K562 (cell line): ENCODE results near the gene EPB41L4B. TPM values are rescaled to one million over a fixed set of nuclear protein-coding genes. Genes with fewer than 3 reads are reported as not detected.

Experiments used
- ARHGAP35 ChIP-seq: fragments of 450-650 bp; IDR thresholded peaks from 2 replicates; pipeline ENCODE4 v1.6.1; 2018; ENCODE audit not compliant: partially characterized antibody
- CBFA2T3 ChIP-seq: fragments of 450-650 bp; IDR thresholded peaks from 2 replicates; pipeline ENCODE4 v1.6.1; 2017
- CBX5 ChIP-seq: IDR thresholded peaks from 2 replicates; pipeline ENCODE4 v1.6.1; 2014; ENCODE audit warnings: low read depth, borderline replicate concordance
- HINFP ChIP-seq: fragments of 450-650 bp; conservative IDR thresholded peaks from 2 replicates; pipeline ENCODE4 v1.6.1; 2016; ENCODE audit warnings: missing genetic modification characterization, low read depth, mild to moderate bottlenecking, control low read depth, missing compliant biosample characterization
- NFE2 ChIP-seq: IDR thresholded peaks from 2 replicates; pipeline ENCODE4 v1.6.1; 2014; ENCODE audit warnings: antibody characterized with exemption, low read depth
- PTBP1 ChIP-seq: fragments of 200-400 bp; formaldehyde crosslinking; IDR thresholded peaks from 2 replicates; pipeline ENCODE4 v1.6.1; 2017; ENCODE audit warnings: low read depth, low read length
- TFAP4 ChIP-seq: sonication (generic); formaldehyde crosslinking; IDR thresholded peaks from 2 replicates; pipeline ENCODE4 v1.8.0; 2022; ENCODE audit warnings: missing genetic modification reagents, mild to moderate bottlenecking, moderate library complexity, borderline replicate concordance
- ZFPM2 ChIP-seq: fragments of 250-450 bp; sonication (Bioruptor Pico); IDR thresholded peaks from 2 replicates; pipeline ENCODE4 v1.5.1; 2022; ENCODE audit warnings: mild to moderate bottlenecking
- ZKSCAN3 ChIP-seq: fragments of 250-450 bp; sonication (Bioruptor Pico); IDR thresholded peaks from 2 replicates; pipeline ENCODE4 v1.4.0; 2020
- ZNF197 ChIP-seq: fragments of 200-800 bp; sonication (Bioruptor generic); IDR thresholded peaks from 2 replicates; pipeline ENCODE4 v1.6.1; 2016; ENCODE audit warnings: low read depth, missing genetic modification characterization, missing compliant biosample characterization
- ZNF740 ChIP-seq, 3 experiments: fragments of 200-800 bp in 1 of 3; sonication (Bioruptor generic) in 1 of 3; sonication (generic) in 1 of 3; formaldehyde crosslinking in 1 of 3; IDR thresholded peaks; 2 replicates each; pipeline versions ENCODE4 v1.6.1 to v1.8.0; 2016 to 2022; ENCODE audit warnings: mild to moderate bottlenecking in 2 of 3, missing compliant biosample characterization in 2 of 3, missing genetic modification characterization in 2 of 3, missing genetic modification reagents in 1 of 3
- polyA plus RNA-seq, 8 experiments: library from polyadenylated mRNA; depleted of rRNA in 4 of 8; stranded (reverse) in 5 of 8; unstranded in 3 of 8; fragments of >200 nt; fragmentation: Nextera tagmentation in 2 of 8; fragmentation: Illumina TruSeq in 1 of 8; extraction: Ambion mirVana in 2 of 8; extraction: Trizol in 1 of 8; gene quantifications; 2 replicates each; pipeline versions ENCODE4 v1.2.1 to v1.2.3, GENCODE V29; 2011 to 2014; ENCODE audit warnings: inconsistent platforms in 1 of 8, missing spikeins in 1 of 8
- total RNA-seq, 7 experiments: library from RNA; depleted of rRNA in 6 of 7; stranded (reverse); fragments of >200 nt in 6 of 7; fragmentation: Illumina TruSeq in 2 of 7; extraction: Trizol in 2 of 7; gene quantifications; 2 replicates each; pipeline versions ENCODE4 v1.2.1 to v1.2.3, GENCODE V29; 2011 to 2021; ENCODE audit warnings: low replicate concordance in 1 of 7

EPB41L4B gene
- total and polyA plus RNA-seq, 9 of the 15 experiments (the other 6 are each of a cell fraction or from before 2014, with no cell fraction given), result 0.09 to 0.38 (median 0.21) TPM

- TF ChIP-seq ZFPM2 (CRISPR knock-in tag) (no peak), ZNF740 (CRISPR knock-in tag; IDR thresholded peaks at IDR 0.05) (no peak), ZNF740 (tag; IDR thresholded peaks at IDR 0.05) (no peak), CBFA2T3 (no peak), ZNF197 (CRISPR knock-in tag) (no peak), PTBP1 (no peak), NFE2 (no peak), ARHGAP35 (no peak), TFAP4 (CRISPR knock-in tag) (peak; percentile 77), HINFP (no peak), ZKSCAN3 (CRISPR knock-in tag) (no peak), CBX5 (no peak)
Observed at GRCh38 chr9:109320742-109321448, at the start of gene EPB41L4B (continued).
